Activated T-cell treated with anti-CD3 and anti-CD28 coated beads, Interleukin-2, amount 50 U/mL, for 48 hours (primary cell): Measurements from ENCODE around the gene STRBP.
A peak's percentile ranks its signal among the peaks of the same experiment; 100 is the strongest.
"Not testable (repeated sequence)": the region's sequence is repeated elsewhere in the genome, so short reads cannot be mapped to it uniquely, and the experiment has no call there.

Experiments used
- DNase-seq, 2 experiments: peaks; one replicate each; pipeline ENCODE4 v3.0.0-alpha.2; 2020

Gene STRBP

GRCh38 chr9:123248630-123249029 is 19.8 kb downstream of the STRBP start:
- no peak for DNase-seq

- DNase-seq: no peak
These were observed 21.9 kb downstream of the STRBP start for GRCh38 chr9:123246534-123246933.

- no peak for DNase-seq
These were observed 28.7 kb downstream of the STRBP start for GRCh38 chr9:123239726-123240125.

GRCh38 chr9:123238365-123238764 is 30.0 kb downstream of the STRBP start:
- DNase-seq: no peak

- no peak for DNase-seq
These were observed 31.2 kb downstream of the STRBP start for GRCh38 chr9:123237220-123237619.

GRCh38 chr9:123235448-123235847 is 32.9 kb downstream of the STRBP start:
- no peak for DNase-seq

GRCh38 chr9:123234853-123235252 is 33.5 kb downstream of the STRBP start:
- no peak for DNase-seq

GRCh38 chr9:123232332-123232731 is 36.1 kb downstream of the STRBP start:
- DNase-seq: no peak

- DNase-seq: no peak
These were observed 37.0 kb downstream of the STRBP start for GRCh38 chr9:123231421-123231820.

GRCh38 chr9:123228967-123229366 is 39.4 kb downstream of the STRBP start:
- DNase-seq: no peak

GRCh38 chr9:123225995-123226394 is 42.4 kb downstream of the STRBP start:
- no peak for DNase-seq

- peak; percentile 61 to 69 for DNase-seq
These were observed 43.0 kb downstream of the STRBP start for GRCh38 chr9:123225374-123225813.

GRCh38 chr9:123220127-123220526 is 48.3 kb downstream of the STRBP start:
- no peak for DNase-seq

- DNase-seq: no peak
These were observed 49.6 kb downstream of the STRBP start for GRCh38 chr9:123218831-123219230.

- no peak for DNase-seq
These were observed 51.2 kb downstream of the STRBP start for GRCh38 chr9:123217128-123217654.

- no peak for DNase-seq
These were observed 52.1 kb downstream of the STRBP start for GRCh38 chr9:123216251-123216797.

- no peak for DNase-seq
These were observed 57.3 kb downstream of the STRBP start for GRCh38 chr9:123211081-123211480.

- DNase-seq: no peak
These were observed 59.7 kb downstream of the STRBP start for GRCh38 chr9:123208626-123209174.

GRCh38 chr9:123206065-123206464 is 62.3 kb downstream of the STRBP start:
- DNase-seq: no peak

GRCh38 chr9:123201083-123201482 is 67.3 kb downstream of the STRBP start:
- DNase-seq: no peak

GRCh38 chr9:123200469-123200868 is 67.9 kb downstream of the STRBP start:
- DNase-seq: not testable (repeated sequence)

GRCh38 chr9:123196124-123196523 is 72.3 kb downstream of the STRBP start:
- no peak for DNase-seq

GRCh38 chr9:123194023-123194422 is 74.4 kb downstream of the STRBP start:
- no peak for DNase-seq

- no peak for DNase-seq
These were observed 76.7 kb downstream of the STRBP start for GRCh38 chr9:123191680-123192079.

GRCh38 chr9:123191260-123191659 is 77.1 kb downstream of the STRBP start:
- no peak for DNase-seq
